ENCODE results near the gene CKS1B. TPM values are rescaled to one million over a fixed set of nuclear protein-coding genes. Genes with fewer than 3 reads are reported as not detected.

Gene CKS1B
- total and polyA plus RNA-seq, 5 experiments from 2014 or later = 11.1 to 66.6 (median 58.0) TPM

GRCh38 chr1:154951901-154952657, 22.4 kb upstream of the CKS1B start:
- peak; percentile 26 to 47 for ATAC-seq
- POLR2A ChIA-PET = interaction anchor here (0.6 to 7.9 kb wide), 11 partner anchors 8 to 283 kb away, joined by 3 to 87 read pairs (median 7); partner anchors contain the start of genes CKS1B, FLAD1, PMVK and PYGO2
- Mint-ChIP-seq H3K36me3 (peaks cover 0 to 41% (median 13%) of the 10 kb centered on the region in 3 donors), H3K27me3 (no peaks in the 10 kb centered on the region), H3K9me3 (no peaks in the 10 kb centered on the region), H3K4me1 (peaks cover 45 to 78% (median 69%) of the 10 kb centered on the region in 4 donors), H3K4me3 (peak overlapping the region; percentile 95 to 100 (median 98)), H3K27ac (peak overlapping the region; percentile 97 to 100 (median 100))
- peak in 9 of 10 donors; percentile 43 to 82 (median 71) for DNase-seq

GRCh38 chr1:154952664-154953063, 21.8 kb upstream of the CKS1B start:
- peak overlapping the region; percentile 95 to 100 (median 98) for H3K4me3 Mint-ChIP-seq
- peaks cover 45 to 84% (median 71%) of the 10 kb centered on the region in 4 donors for H3K4me1 Mint-ChIP-seq
- peak overlapping the region; percentile 97 to 100 (median 100) for H3K27ac Mint-ChIP-seq
- no peaks in the 10 kb centered on the region for H3K9me3 Mint-ChIP-seq
- POLR2A ChIA-PET = interaction anchor here (0.6 to 7.9 kb wide), 11 partner anchors 7 to 65 kb away, joined by 3 to 87 read pairs (median 7); partner anchors contain the start of genes CKS1B, FLAD1, PMVK and PYGO2
- H3K36me3 Mint-ChIP-seq = peaks cover 0 to 35% (median 13%) of the 10 kb centered on the region in 3 donors
- no peaks in the 10 kb centered on the region for H3K27me3 Mint-ChIP-seq
- ATAC-seq = no peak
- no peak for DNase-seq

GRCh38 chr1:154953611-154954038, 20.9 kb upstream of the CKS1B start:
- POLR2A ChIA-PET = interaction anchor here (0.9 to 7.9 kb wide), 7 partner anchors 8 to 326 kb away, joined by 3 to 87 read pairs (median 7); partner anchors contain the start of genes CKS1B, PMVK, PYGO2 and SHC1
- Mint-ChIP-seq H3K27ac (peak overlapping the region; percentile 97 to 100 (median 100)), H3K27me3 (no peaks in the 10 kb centered on the region), H3K4me1 (peaks cover 44 to 87% (median 70%) of the 10 kb centered on the region in 4 donors), H3K4me3 (peak overlapping the region; percentile 95 to 100 (median 98)), H3K36me3 (peaks cover 0 to 31% (median 10%) of the 10 kb centered on the region in 3 donors), H3K9me3 (no peaks in the 10 kb centered on the region)
- no peak for DNase-seq
- no peak for ATAC-seq

- ATAC-seq (no peak), DNase-seq (peak in 1 of 10 donors; percentile 22)
- Mint-ChIP-seq H3K27me3 (no peaks in the 10 kb centered on the region), H3K27ac (peak overlapping the region; percentile 97 to 100 (median 100)), H3K9me3 (no peaks in the 10 kb centered on the region), H3K4me1 (peaks cover 40 to 82% (median 65%) of the 10 kb centered on the region in 4 donors), H3K4me3 (peak overlapping the region; percentile 95 to 100 (median 98)), H3K36me3 (peaks cover 0 to 27% (median 8%) of the 10 kb centered on the region in 3 donors)
- POLR2A ChIA-PET = interaction anchor here (0.7 to 7.9 kb wide), 12 partner anchors 17 to 346 kb away, joined by 3 to 87 read pairs (median 8); partner anchors contain the start of genes ADAM15, ADAR, CKS1B and FLAD1
Measured at GRCh38 chr1:154954541-154954940, 19.9 kb upstream of the CKS1B start.

- peaks cover 40 to 86% (median 67%) of the 10 kb centered on the region in 4 donors for H3K4me1 Mint-ChIP-seq
- no peaks in the 10 kb centered on the region for H3K9me3 Mint-ChIP-seq
- H3K4me3 Mint-ChIP-seq = peak overlapping the region; percentile 95 to 100 (median 98)
- ATAC-seq (peak; percentile 80 to 83), DNase-seq (peak; percentile 75 to 99 (median 94))
- H3K27me3 Mint-ChIP-seq = no peaks in the 10 kb centered on the region
- H3K36me3 Mint-ChIP-seq = peaks cover 0 to 26% (median 8%) of the 10 kb centered on the region in 3 donors
- peak overlapping the region; percentile 97 to 100 (median 100) for H3K27ac Mint-ChIP-seq
- POLR2A ChIA-PET = interaction anchor here (0.7 to 7.9 kb wide), 21 partner anchors 12 to 964 kb away, joined by 3 to 87 read pairs (median 4); partner anchors contain the start of genes ADAM15, ADAR, CKS1B and EFNA4
Measured at GRCh38 chr1:154955039-154955717, 19.3 kb upstream of the CKS1B start.

- H3K27ac Mint-ChIP-seq = peak within 1 kb of the TSS; percentile 97 to 100 (median 100)
- POLR2A ChIA-PET = interaction anchor here (0.6 to 7.9 kb wide), 21 partner anchors 11 to 965 kb away, joined by 3 to 87 read pairs (median 5); partner anchors contain the start of genes ADAM15, CKS1B, EFNA4 and FLAD1
- peak; percentile 49 to 96 (median 88) for DNase-seq
- ATAC-seq = peak; percentile 41 to 50
- H3K36me3 Mint-ChIP-seq = peaks cover 0 to 19% (median 3%) of the 10 kb centered on the region in 3 donors
- H3K4me1 Mint-ChIP-seq = peaks cover 39 to 86% (median 67%) of the 10 kb centered on the region in 4 donors
- H3K4me3 Mint-ChIP-seq = peak within 1 kb of the TSS; percentile 95 to 100 (median 98)
- H3K27me3 Mint-ChIP-seq = no peaks in the 10 kb centered on the region
- H3K9me3 Mint-ChIP-seq = no peaks in the 10 kb centered on the region
Measured at GRCh38 chr1:154955718-154956543, 18.6 kb upstream of the CKS1B start, which contains the start of gene PBXIP1. PBXIP1 (minus strand) TSS chr1:154956099; CDS start chr1:154953721, 2,378 bp downstream.

- Mint-ChIP-seq H3K4me3 (peak overlapping the region; percentile 95 to 100 (median 98)), H3K27me3 (no peaks in the 10 kb centered on the region), H3K36me3 (peaks cover 0 to 14% (median 3%) of the 10 kb centered on the region in 3 donors), H3K27ac (peak overlapping the region; percentile 97 to 100 (median 100)), H3K9me3 (no peaks in the 10 kb centered on the region), H3K4me1 (peaks cover 39 to 83% (median 67%) of the 10 kb centered on the region in 4 donors)
- POLR2A ChIA-PET = interaction anchor here (0.7 to 7.9 kb wide), 14 partner anchors 10 to 966 kb away, joined by 3 to 87 read pairs (median 8); partner anchors contain the start of genes ADAM15, CKS1B, EFNA4 and FLAD1
- ATAC-seq (no peak), DNase-seq (no peak)
Measured at GRCh38 chr1:154956544-154956941, 17.9 kb upstream of the CKS1B start.

- POLR2A ChIA-PET = interaction anchor here (0.7 to 7.9 kb wide), 7 partner anchors 10 to 59 kb away, joined by 3 to 87 read pairs (median 25); partner anchors contain the start of genes CKS1B, PMVK and SHC1
- no peak for ATAC-seq
Measured at GRCh38 chr1:154957091-154957657, 17.3 kb upstream of the CKS1B start.

GRCh38 chr1:154958036-154958435, 16.4 kb upstream of the CKS1B start:
- Mint-ChIP-seq H3K27me3 (no peaks in the 10 kb centered on the region), H3K36me3 (peaks cover 0 to 14% (median 3%) of the 10 kb centered on the region in 3 donors), H3K27ac (peak overlapping the region in 9 of 10 donors; percentile 18 to 100 (median 72)), H3K9me3 (no peaks in the 10 kb centered on the region), H3K4me1 (peaks cover 28 to 77% (median 62%) of the 10 kb centered on the region in 4 donors), H3K4me3 (peak overlapping the region in 2 of 10 donors; percentile 2 to 4)
- POLR2A ChIA-PET = interaction anchor here (3.1 to 7.4 kb wide), 3 partner anchors 14 to 53 kb away, joined by 10 to 85 read pairs (median 67); partner anchors contain the start of genes CKS1B and SHC1
- no peak for ATAC-seq
- no peak for DNase-seq

More at GRCh38 chr1:154957091-154957657, 17.3 kb upstream of the CKS1B start:
- Mint-ChIP-seq H3K27me3 (no peaks in the 10 kb centered on the region), H3K4me1 (peaks cover 35 to 78% (median 62%) of the 10 kb centered on the region in 4 donors), H3K4me3 (peak overlapping the region in 7 of 10 donors; percentile 20 to 62 (median 36)), H3K27ac (peak overlapping the region; percentile 53 to 100 (median 99)), H3K9me3 (no peaks in the 10 kb centered on the region), H3K36me3 (peaks cover 0 to 14% (median 3%) of the 10 kb centered on the region in 3 donors)
- DNase-seq = no peak

GRCh38 chr1:154958681-154959425, 15.6 kb upstream of the CKS1B start:
- Mint-ChIP-seq H3K27me3 (no peaks in the 10 kb centered on the region), H3K4me3 (peak overlapping the region in 6 of 10 donors; percentile 4 to 84 (median 18)), H3K27ac (peak overlapping the region; percentile 20 to 100 (median 64)), H3K36me3 (peaks cover 0 to 21% (median 3%) of the 10 kb centered on the region in 3 donors), H3K9me3 (no peaks in the 10 kb centered on the region), H3K4me1 (peaks cover 27 to 77% (median 60%) of the 10 kb centered on the region in 4 donors)
- DNase-seq (no peak), ATAC-seq (no peak)
- POLR2A ChIA-PET = interaction anchor here (1.3 to 6.6 kb wide), 3 partner anchors 14 to 60 kb away, joined by 3 to 67 read pairs (median 10); partner anchors contain the start of genes CKS1B and SHC1
